BE2C (cell line): ENCODE measurements around the gene PAPPA2.

ENCODE experiments used
- DNase-seq: peaks from one replicate; pipeline ENCODE4 v3.0.0-alpha.2; 2020
- H3K27me3 ChIP-seq: fragments of 250-450 bp; sonication (Bioruptor Pico); 2 replicates; pipeline ENCODE4 v1.5.1; 2020; ENCODE audit warnings: mild to moderate bottlenecking
- H3K36me3 ChIP-seq: fragments of 250-450 bp; sonication (Bioruptor Pico); 2 replicates; pipeline ENCODE4 v1.5.1; 2020; ENCODE audit warnings: mild to moderate bottlenecking
- H3K4me1 ChIP-seq: fragments of 250-450 bp; sonication (Bioruptor Pico); 2 replicates; pipeline ENCODE4 v1.5.1; 2020
- H3K4me3 ChIP-seq: 2 replicates; pipeline ENCODE4 v1.5.1; 2011; ENCODE audit warnings: low read depth, low read length
- H3K9me3 ChIP-seq: fragments of 250-450 bp; sonication (Bioruptor Pico); 2 replicates; pipeline ENCODE4 v1.5.1; 2020
- TF ChIP-seq, protein P1 (sequence below): IDR thresholded peaks from 2 replicates; pipeline ENCODE4 v1.5.1; 2012; ENCODE audit warnings: mild to moderate bottlenecking, low read depth, low read length

The PAPPA2 gene

DNA sequence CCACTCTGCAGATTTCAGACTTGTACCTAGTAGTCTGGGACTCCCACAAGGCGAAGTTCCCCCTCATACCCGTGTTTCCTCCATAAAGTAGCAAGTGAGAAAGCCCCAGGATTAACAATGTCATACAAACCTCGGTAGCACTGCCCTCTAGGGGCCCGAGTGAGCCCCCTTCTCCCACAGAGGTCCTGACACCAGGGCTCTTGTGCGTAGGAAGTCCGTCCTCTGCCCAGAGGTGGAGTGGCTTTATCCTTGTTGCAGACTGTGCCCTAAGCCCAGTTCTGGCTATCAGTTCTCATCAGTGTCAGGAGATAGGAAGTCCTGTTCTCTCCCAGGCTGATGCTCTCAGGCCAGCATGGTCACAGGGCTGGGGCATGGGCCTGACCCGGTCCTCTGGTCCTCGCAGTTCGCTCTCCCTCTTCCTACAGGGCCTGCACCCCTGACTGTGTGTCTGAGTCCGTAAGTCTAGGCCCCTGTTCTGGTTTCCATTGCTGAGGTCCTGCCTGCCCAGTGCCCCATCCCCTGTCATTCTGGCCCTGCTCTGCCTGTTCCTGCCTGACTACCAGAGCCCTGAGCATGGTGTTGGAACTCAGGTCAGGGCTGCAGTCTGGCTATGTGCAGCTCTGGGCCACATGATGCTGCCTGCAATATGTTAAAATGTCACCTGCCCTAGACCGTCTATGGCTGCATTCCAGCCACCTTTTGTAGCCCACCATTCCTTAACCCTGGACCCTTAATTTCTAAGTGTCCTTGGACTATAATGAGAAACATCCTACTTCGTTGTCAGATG lies 416.0 kb downstream of the PAPPA2 start:
- peak; percentile 21 for DNase-seq
- H3K4me1 ChIP-seq: no peaks in the 10 kb centered on the region; the same call in 1 of the 2 replicates
- H3K36me3 ChIP-seq: no peaks in the 10 kb centered on the region
- H3K9me3 ChIP-seq: no peaks in the 10 kb centered on the region
- TF ChIP-seq, protein P1, sequence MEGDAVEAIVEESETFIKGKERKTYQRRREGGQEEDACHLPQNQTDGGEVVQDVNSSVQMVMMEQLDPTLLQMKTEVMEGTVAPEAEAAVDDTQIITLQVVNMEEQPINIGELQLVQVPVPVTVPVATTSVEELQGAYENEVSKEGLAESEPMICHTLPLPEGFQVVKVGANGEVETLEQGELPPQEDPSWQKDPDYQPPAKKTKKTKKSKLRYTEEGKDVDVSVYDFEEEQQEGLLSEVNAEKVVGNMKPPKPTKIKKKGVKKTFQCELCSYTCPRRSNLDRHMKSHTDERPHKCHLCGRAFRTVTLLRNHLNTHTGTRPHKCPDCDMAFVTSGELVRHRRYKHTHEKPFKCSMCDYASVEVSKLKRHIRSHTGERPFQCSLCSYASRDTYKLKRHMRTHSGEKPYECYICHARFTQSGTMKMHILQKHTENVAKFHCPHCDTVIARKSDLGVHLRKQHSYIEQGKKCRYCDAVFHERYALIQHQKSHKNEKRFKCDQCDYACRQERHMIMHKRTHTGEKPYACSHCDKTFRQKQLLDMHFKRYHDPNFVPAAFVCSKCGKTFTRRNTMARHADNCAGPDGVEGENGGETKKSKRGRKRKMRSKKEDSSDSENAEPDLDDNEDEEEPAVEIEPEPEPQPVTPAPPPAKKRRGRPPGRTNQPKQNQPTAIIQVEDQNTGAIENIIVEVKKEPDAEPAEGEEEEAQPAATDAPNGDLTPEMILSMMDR: peak; percentile 35
- H3K27me3 ChIP-seq: no peaks in the 10 kb centered on the region
- no peak overlapping the region for H3K4me3 ChIP-seq

- DNase-seq: no peak
- no peaks in the 10 kb centered on the region for H3K9me3 ChIP-seq
Measured at GRCh38 chr1:176879784-176880620, 417.0 kb downstream of the PAPPA2 start.

DNA sequence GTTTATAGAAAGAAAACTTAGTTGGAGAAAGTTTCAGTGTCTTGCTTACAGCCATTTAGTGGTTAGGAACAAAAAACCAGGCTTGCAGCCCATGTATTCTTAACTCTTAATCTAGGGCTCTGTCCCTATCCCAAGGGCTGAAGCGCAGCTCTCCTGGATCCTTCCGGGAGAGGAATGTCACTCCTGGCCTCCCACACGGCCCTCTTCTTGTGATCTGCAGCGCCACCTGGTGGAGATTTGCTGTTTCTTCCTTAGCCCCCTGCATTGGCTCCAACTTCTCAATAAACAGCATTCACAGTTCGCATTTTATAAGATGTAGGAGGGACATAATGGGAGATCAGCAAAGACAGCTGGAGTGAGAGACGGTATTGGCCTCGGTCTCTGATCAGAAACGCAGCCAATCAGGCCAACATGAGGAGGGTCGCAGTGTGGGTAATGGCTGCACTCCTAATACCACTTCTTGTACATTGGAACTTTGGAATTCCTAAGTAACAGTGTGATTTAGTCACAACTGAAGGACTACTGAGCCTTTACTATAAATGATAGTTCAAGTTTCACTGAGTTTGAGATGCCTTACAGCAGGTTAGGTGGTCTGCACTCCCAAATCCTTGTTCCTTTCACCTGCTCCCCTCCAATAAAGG lies 418.1 kb downstream of the PAPPA2 start:
- no peaks in the 10 kb centered on the region; the same call in 1 of the 2 replicates for H3K4me1 ChIP-seq
- peak; percentile 81 for DNase-seq
- H3K9me3 ChIP-seq: no peaks in the 10 kb centered on the region
- no peaks in the 10 kb centered on the region for H3K27me3 ChIP-seq
- no peaks in the 10 kb centered on the region for H3K36me3 ChIP-seq
- H3K4me3 ChIP-seq: no peak overlapping the region
- TF ChIP-seq, protein P1: peak; percentile 84

More at GRCh38 chr1:176879784-176880620, 417.0 kb downstream of the PAPPA2 start:
- Histone ChIP-seq H3K36me3 (no peaks in the 10 kb centered on the region), H3K4me1 (no peaks in the 10 kb centered on the region; the same call in 1 of the 2 replicates), H3K4me3 (no peak overlapping the region), H3K27me3 (no peaks in the 10 kb centered on the region)
- TF ChIP-seq, protein P1: no peak

- TF ChIP-seq, protein P1: no peak
- Histone ChIP-seq H3K4me1 (no peaks in the 10 kb centered on the region), H3K9me3 (no peaks in the 10 kb centered on the region), H3K27me3 (no peaks in the 10 kb centered on the region), H3K36me3 (no peaks in the 10 kb centered on the region), H3K4me3 (no peak overlapping the region)
- no peak for DNase-seq
Measured at GRCh38 chr1:176884286-176884685, 421.3 kb downstream of the PAPPA2 start.

DNA sequence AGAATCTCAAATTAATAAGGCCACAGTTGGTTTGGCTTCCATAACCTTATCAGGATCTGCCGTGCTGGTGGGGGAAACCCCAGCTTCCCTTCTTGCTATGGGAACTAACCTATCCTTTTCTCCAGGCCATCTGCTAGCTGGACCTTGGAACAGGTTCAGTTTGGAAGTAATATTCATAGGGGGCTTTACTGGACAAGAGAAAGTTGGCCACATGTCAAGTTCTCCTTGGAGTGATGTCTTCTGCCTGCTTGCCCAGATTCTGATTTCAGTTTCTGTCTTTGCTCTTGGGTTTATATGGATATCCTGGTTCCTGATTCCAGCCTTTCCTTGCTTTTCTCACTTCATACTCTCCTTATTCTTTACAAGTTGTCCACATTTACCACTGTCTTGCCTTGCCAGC lies 421.9 kb downstream of the PAPPA2 start:
- no peak for DNase-seq
- TF ChIP-seq, protein P1: no peak
- no peaks in the 10 kb centered on the region for H3K9me3 ChIP-seq
- H3K36me3 ChIP-seq: no peaks in the 10 kb centered on the region
- H3K27me3 ChIP-seq: no peaks in the 10 kb centered on the region
- no peak overlapping the region for H3K4me3 ChIP-seq
- no peaks in the 10 kb centered on the region for H3K4me1 ChIP-seq
